HG03342 (cell line): ENCODE measurements around the gene NCOA4.
"Not testable (repeated sequence)": the region's sequence is repeated elsewhere in the genome, so short reads cannot be mapped to it uniquely, and the experiment has no call there.

Experiments
- ATAC-seq: cut with Tn5 transposase; IDR thresholded peaks from one replicate; pipeline ENCODE4 v1.9.1; 2021; ENCODE audit warnings: mild to moderate bottlenecking, moderate library complexity; ENCODE audit not compliant: unreplicated experiment

NCOA4 gene

GRCh38 chr10:46020344-46020657 is 10.1 kb downstream of the NCOA4 start:
- ATAC-seq = no peak

- no peak for ATAC-seq
These were observed 10.7 kb downstream of the NCOA4 start for GRCh38 chr10:46019569-46020343.

- no peak for ATAC-seq
These were observed 11.3 kb downstream of the NCOA4 start for GRCh38 chr10:46019177-46019528.

DNA sequence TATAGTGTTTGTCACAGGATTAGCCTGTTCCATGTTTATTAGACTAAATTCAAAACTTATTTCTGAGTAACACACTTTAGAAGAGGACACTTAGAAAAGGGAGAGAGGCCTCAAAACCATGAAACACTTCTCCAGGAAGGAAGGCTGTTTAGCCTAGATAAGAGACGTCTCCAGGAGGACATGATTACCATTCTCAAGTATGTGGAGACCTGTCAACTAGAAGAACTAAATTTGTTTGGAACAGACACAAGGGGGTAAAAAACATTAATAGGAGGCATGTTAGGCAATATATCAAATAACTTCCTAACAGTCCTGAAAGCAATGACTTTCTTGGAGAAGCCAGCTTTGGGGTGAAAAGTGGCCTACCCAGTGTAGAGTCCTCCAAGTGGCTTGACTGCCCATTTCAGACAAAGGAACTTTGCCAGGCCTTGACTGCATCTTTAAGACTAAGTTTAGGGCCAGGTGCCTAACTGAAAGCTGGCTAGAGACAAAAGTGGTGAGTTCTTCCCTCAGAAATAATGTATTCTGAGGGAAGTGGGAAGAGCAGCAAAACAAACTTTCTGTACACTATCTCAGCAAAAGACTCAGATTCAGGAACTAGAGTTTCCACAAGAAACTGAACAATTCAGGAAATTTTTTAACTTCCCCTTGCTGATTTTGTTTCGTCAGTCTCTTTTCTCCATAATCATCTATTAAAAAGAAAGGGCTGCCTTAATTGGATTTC is 11.8 kb downstream of the NCOA4 start:
- no peak for ATAC-seq

- ATAC-seq = no peak
These were observed 12.7 kb downstream of the NCOA4 start for GRCh38 chr10:46017733-46018132.

DNA sequence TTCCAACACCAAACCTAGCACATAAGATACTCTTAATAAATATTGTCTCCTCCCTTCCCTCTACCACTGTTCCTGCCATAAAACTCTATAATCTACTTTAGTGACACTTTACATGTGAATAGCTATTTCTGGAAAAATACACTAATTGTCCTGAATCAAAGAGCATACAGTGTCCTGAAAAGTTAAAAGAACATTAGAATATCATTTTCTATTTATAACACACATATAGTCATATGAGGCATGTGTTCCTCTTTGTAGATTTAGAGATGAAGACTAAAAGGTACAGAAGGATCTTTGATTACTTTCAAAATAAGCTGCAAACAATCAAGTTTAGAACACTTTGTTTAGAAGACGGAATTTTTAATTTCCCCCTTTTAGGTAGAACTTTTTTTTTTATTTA is 13.6 kb downstream of the NCOA4 start:
- no peak for ATAC-seq

DNA sequence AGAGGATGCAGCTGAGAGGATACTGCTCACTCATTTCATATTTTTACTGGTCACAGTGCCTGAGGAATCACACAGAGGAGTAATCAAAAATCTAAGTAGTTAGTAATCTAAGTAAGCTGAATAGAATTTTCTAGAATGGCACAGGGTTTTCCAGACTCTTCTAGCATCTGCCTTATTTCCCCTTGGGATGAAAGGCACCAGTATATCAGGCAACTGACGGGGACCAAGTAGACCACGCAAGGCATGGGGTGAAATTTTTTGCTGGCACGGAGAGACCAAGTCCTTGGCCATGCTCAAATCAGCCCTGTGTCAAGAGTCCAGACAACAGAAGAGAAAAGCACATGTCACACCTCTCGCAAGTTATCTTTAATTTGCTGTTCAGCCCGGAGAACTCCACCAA is 14.2 kb downstream of the NCOA4 start:
- no peak for ATAC-seq

GRCh38 chr10:46014683-46015405 is 15.6 kb downstream of the NCOA4 start:
- no peak for ATAC-seq

DNA sequence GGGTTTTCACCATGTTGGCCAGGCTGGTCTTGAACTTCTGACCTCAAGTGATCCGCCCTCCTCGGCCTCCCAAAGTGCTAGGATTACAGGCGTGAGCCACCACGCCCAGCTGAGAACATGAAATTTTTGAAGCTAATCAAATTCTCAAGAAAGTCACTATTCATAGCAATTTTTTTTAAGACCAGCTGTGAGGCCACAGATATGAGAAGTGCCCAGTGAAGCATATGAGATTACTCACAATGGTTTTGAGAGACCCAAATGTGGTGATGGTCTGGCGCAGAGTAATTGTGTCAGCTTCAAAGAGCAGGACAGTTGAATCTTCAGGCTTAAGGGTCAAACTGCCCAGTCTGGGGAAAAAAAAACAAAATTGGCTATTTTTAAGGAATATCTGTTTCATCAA is 16.2 kb downstream of the NCOA4 start:
- ATAC-seq = no peak

- no peak for ATAC-seq
These were observed 17.7 kb downstream of the NCOA4 start for GRCh38 chr10:46012746-46013145.

DNA sequence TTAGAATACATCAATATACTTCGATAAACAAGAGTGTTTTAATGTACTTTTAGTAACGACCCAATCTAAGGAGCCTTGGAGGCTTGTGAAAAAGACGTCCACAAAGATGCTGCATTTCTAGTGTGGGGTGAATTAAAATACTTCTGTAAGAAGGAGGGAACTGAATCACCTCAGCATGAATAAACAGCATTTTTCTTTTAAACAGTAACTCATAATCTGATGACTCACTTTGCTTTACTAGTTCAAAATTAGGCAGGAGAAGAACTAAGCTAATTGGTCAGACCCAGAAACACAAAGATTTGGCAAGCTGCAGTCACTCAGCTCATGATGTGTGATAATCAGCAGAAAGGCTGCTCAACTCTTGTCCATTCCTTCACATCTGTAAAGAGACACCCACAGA is 24.2 kb downstream of the NCOA4 start:
- ATAC-seq = no peak

- no peak for ATAC-seq
These were observed 25.0 kb downstream of the NCOA4 start for GRCh38 chr10:46005383-46005782.

- ATAC-seq = no peak
These were observed 25.5 kb downstream of the NCOA4 start for GRCh38 chr10:46004963-46005362.

DNA sequence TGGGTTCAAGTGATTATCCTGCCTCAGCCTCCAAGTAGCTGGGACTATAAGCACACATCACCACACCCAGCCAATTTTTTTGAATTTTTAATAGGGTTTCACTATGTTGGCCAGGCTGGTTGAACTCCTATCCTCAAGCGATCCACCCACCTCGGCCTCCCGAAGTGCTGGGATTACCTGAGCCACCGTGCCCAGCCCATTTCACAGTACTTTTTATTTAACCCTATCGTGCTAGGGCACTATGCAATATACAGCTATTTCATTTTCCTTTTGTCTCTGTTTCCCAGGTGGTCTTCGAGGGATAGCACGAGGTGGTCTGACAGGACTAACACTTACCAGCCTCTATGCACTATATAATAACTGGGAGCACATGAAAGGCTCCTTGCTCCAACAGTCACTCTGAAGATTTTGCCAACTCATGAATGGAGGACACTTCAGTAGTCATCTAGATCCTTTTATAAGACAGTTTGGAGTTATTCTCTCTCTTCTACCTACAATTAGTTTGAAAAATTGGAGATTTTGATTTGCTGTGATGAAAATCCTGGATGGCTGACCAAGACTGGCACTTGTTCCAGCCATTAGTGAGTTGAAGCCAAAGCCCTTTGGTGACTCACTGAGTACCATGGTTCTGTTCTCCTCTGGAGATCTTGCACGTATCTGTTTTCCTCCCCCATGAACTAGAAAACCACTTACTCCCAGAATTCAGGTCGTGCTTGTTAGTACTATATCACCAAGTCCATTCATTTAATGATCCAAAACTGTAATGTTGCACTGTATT is 27.3 kb downstream of the NCOA4 start:
- ATAC-seq = no peak

DNA sequence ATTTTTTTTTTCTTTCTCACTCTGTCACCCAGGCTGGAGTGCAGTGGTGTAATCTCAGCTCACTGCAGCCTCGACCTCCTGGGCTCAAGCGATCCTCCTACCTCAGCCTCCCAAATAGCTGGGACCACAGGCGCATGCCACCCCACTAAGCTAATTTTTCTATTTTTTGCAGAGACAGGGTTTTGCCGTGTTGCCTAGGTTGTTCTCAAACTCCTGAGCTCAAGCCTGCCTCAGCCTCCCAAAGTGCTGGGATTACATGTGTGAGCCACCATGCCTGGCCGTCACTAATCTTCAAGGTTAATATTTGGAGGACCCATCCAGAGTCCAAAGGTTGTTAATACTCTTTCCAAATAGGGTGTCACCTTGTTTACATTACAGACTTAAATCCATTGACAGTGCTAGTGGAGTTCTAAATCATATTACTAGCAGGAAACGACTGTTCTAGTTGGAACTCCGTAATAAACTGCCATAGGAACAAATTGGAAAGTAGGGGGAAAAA is 28.2 kb downstream of the NCOA4 start:
- not testable (repeated sequence) for ATAC-seq

- no peak for ATAC-seq
These were observed 29.2 kb downstream of the NCOA4 start for GRCh38 chr10:46001187-46001756.

GRCh38 chr10:46000538-46000937 is 29.9 kb downstream of the NCOA4 start:
- ATAC-seq = no peak

DNA sequence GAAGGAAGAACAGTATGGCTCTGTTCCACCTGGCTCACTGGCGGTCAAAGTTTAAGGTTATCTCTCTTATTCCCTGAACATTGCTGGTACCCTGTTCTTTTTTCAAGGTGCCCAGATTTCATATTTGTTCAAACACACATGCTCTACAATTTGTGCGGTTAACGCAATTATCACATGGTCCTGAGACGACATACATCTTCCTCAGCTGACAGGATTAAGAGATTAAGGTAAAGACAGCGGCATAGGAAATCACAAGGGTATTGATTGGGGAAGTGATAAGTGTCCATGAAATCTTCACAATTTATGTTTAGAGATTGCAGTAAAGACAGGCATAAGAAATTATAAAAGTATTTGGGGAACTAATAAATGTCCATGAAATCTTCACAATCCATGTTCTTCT is 30.5 kb downstream of the NCOA4 start:
- ATAC-seq = not testable (repeated sequence)

- ATAC-seq = no peak
These were observed 32.2 kb downstream of the NCOA4 start for GRCh38 chr10:45997994-45998763.

- ATAC-seq = no peak
These were observed 32.9 kb downstream of the NCOA4 start for GRCh38 chr10:45997557-45997956.
